Stimulated activated naive B cell treated with anti-CD40 and anti-IgM and Interleukin-4, amounts not matched to agents 10 μg/mL and 1 μg/mL and 100 μg/mL, for 72 hours (primary cell): ENCODE results near the gene AK4.

Experiments used
- ATAC-seq, 2 donors: fragments of 150-1000 bp; cut with Tn5 transposase; replicated peaks; 2 replicates each; pipeline ENCODE4 v1.10.0; 2021; ENCODE audit warnings: moderate library complexity in 1 of 2
- DNase-seq: peaks from one replicate; pipeline ENCODE4 v3.0.0; 2021
- H3K27ac Mint-ChIP-seq: one replicate; pipeline ENCODE4 v1.8.0; 2022; ENCODE audit warnings: mild to moderate bottlenecking, mixed read lengths
- H3K27me3 Mint-ChIP-seq, 2 donors: one replicate each; pipeline ENCODE4 v1.8.0; 2022; ENCODE audit warnings: mixed read lengths in 2 of 2
- H3K36me3 Mint-ChIP-seq, 2 donors: one replicate each; pipeline ENCODE4 v1.8.0; 2022; ENCODE audit warnings: mixed read lengths in 2 of 2, mild to moderate bottlenecking in 1 of 2
- H3K4me1 Mint-ChIP-seq, 2 donors: one replicate each; pipeline ENCODE4 v1.8.0; 2022; ENCODE audit warnings: mixed read lengths in 2 of 2, mild to moderate bottlenecking in 1 of 2
- H3K4me3 Mint-ChIP-seq, 2 donors: one replicate each; pipeline ENCODE4 v1.8.0; 2022; ENCODE audit warnings: mild to moderate bottlenecking in 2 of 2, mixed read lengths in 2 of 2, moderate library complexity in 1 of 2
- H3K9me3 Mint-ChIP-seq, 2 donors: one replicate each; pipeline ENCODE4 v1.8.0; 2022; ENCODE audit warnings: mixed read lengths in 2 of 2, mild to moderate bottlenecking in 1 of 2

Gene AK4

DNA sequence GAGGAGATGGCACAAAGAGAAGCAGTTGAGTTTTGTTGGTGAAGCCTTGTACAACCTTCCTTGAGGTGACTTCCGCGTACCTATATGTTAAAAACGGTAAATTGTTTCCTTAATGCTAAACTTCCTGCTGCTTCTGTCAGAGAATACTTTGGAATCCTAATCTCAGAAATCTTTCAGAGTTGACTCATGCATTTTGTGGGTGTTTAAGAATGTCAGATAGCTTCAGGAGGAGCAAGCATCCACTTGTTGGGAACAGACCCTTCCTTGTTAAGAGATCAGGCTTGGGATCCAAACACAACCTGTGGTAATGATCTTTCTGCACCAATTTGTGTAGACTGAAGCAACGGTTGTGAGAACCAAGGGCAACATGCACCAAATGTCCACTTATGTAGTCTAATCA is 29.5 kb downstream of the AK4 start:
- H3K27ac Mint-ChIP-seq: no peak overlapping the region
- H3K4me1 Mint-ChIP-seq: no peaks in the 10 kb centered on the region
- H3K36me3 Mint-ChIP-seq: no peaks in the 10 kb centered on the region
- no peak for ATAC-seq
- DNase-seq: no peak
- H3K27me3 Mint-ChIP-seq: no peaks in the 10 kb centered on the region
- H3K9me3 Mint-ChIP-seq: no peaks in the 10 kb centered on the region
- H3K4me3 Mint-ChIP-seq: no peak overlapping the region

DNA sequence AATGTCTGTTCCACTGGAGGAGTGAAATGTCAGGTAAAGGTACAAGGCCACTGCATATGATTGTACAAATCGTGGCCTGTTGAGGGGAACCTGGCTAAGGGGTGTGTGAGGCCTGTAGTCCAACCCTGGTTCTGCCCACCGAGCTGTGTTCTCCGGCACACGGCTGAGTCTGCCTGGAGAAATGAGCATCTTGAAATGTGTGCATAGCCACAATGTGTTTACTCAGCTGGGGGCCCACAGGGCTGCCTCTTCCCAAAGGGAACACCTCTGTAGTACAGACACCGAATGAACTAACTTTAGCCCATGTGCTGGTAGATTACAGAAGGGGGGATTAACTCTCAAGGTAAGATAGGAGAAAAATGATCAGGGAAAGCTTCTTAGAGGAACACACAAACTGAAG is 30.2 kb downstream of the AK4 start:
- no peaks in the 10 kb centered on the region for H3K27me3 Mint-ChIP-seq
- H3K9me3 Mint-ChIP-seq: no peaks in the 10 kb centered on the region
- no peaks in the 10 kb centered on the region for H3K36me3 Mint-ChIP-seq
- no peak overlapping the region for H3K27ac Mint-ChIP-seq
- H3K4me3 Mint-ChIP-seq: no peak overlapping the region
- DNase-seq (no peak), ATAC-seq (no peak)
- H3K4me1 Mint-ChIP-seq: no peaks in the 10 kb centered on the region

DNA sequence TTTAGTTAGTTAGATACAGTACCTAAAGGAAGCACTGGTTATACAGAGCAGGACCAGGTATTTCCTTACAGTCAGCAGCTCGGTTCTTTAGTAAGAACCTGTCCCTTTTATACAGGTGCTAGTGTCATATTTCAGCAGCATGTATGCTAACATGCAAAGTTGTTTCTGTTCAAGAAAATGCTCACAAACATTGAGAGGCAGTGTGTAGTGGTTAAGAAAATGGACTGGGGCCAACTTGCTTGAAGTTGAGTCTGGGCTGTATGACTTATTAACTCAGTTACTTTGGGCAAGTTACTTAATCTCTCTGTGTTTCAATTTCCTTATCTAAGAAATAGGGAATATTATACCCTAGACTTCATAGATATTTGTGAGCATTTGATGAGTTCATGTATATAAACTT is 31.1 kb downstream of the AK4 start:
- Mint-ChIP-seq H3K36me3 (no peaks in the 10 kb centered on the region), H3K9me3 (no peaks in the 10 kb centered on the region), H3K27me3 (no peaks in the 10 kb centered on the region), H3K27ac (no peak overlapping the region), H3K4me3 (no peak overlapping the region), H3K4me1 (no peaks in the 10 kb centered on the region)
- DNase-seq: no peak
- no peak for ATAC-seq

DNA sequence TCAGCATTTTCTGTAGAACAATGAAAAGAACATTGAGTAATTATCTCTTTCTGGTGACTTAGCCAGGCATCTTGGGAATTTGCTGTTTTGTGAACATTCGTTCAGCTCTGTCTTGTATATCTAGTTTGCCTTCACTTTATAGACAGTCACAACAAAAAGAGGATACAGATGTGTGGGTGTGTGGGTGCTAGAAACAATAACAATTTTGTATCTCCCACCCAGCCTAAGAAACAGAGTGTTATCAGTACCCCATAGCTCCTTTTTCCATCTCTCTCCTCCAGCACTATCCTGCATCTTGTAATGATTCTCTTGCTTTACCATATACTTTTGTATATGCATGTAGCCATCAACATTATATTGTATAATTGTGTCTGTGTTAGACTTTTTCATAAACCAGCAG is 33.0 kb downstream of the AK4 start:
- H3K27ac Mint-ChIP-seq: no peak overlapping the region
- no peaks in the 10 kb centered on the region for H3K9me3 Mint-ChIP-seq
- H3K4me3 Mint-ChIP-seq: no peak overlapping the region
- H3K4me1 Mint-ChIP-seq: no peaks in the 10 kb centered on the region
- ATAC-seq: no peak
- DNase-seq: no peak
- H3K36me3 Mint-ChIP-seq: no peaks in the 10 kb centered on the region
- no peaks in the 10 kb centered on the region for H3K27me3 Mint-ChIP-seq

DNA sequence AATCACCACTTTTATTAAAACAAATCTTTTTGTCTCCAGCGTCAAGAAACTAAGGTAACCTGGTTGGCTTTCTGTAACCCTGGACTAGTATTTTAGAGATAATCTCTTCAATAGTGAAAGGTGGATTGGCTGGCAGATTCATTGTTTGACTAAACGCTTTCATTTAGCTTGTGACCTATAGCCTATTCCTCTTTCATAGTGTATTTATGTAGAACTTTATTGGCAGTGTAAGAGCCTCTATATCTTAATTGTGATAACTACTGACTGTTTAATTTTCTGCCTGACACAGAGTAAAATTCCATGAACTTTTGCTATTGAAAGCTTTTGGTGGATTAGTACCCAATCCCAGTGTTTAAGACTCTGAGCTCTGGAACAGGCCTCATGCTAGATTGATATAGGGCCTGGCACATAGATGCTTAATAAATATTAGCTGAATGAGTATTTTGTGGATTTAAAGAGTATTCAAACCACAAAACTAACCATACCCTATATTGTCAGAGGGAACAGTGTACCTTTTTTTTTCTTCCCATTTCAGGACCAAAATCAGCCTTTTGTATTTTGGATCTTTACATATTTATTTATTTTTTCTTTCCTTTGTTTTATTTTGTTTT is 34.8 kb downstream of the AK4 start:
- Mint-ChIP-seq H3K4me3 (no peak overlapping the region), H3K9me3 (no peaks in the 10 kb centered on the region), H3K4me1 (no peaks in the 10 kb centered on the region), H3K36me3 (no peaks in the 10 kb centered on the region), H3K27ac (no peak overlapping the region), H3K27me3 (no peaks in the 10 kb centered on the region)
- DNase-seq (no peak), ATAC-seq (no peak)

DNA sequence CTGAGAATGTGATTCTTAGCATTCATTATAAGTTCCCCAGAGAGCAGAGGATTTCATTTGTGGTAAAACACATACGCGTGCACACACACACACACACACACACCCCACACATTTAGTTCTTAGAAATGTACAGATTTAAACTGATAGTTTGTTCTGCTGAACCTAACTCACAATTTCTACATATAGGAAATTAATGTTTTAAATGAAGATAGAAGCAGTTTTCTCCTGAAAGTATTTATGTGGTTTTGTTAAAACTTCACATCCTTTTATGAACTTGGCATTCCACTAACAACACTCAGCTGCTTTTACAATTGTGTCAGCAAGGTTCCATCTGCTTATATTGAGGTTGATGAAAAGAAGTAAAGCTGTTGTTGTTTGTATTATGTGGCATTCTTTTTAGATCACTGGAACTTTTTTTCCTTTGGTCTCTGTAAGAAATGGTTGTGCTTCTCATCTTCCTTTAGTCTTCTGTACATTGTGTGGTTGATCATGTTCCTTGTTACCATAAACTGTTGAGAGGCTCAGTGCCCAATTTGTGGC is 41.6 kb downstream of the AK4 start:
- H3K4me1 Mint-ChIP-seq: peaks cover 0 to 3% of the 10 kb centered on the region in 2 donors
- H3K4me3 Mint-ChIP-seq: no peak overlapping the region
- ATAC-seq (no peak), DNase-seq (no peak)
- H3K36me3 Mint-ChIP-seq: no peaks in the 10 kb centered on the region
- no peaks in the 10 kb centered on the region for H3K9me3 Mint-ChIP-seq
- H3K27ac Mint-ChIP-seq: no peak overlapping the region
- no peaks in the 10 kb centered on the region for H3K27me3 Mint-ChIP-seq

DNA sequence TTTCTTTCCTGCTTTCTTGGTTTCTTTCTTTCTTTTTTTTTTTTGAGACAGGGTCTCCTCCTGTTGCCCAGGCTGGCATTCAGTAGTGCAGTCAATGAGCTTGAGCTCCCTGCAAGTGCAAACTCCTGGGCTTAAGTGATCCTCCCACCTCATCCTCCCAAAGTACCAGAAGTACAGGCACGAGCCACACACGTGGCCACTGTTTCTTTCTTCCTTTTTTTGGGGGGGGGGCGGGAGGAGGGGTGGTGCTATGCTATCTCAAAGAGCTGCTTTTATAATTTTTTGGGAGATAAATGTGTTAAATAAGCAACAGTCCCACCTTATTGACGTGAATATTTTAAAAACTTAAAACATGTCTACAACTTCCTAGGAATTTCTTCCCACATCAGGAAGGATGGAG is 42.2 kb downstream of the AK4 start:
- ATAC-seq (no peak), DNase-seq (no peak)
- Mint-ChIP-seq H3K4me1 (peaks cover 0 to 3% of the 10 kb centered on the region in 2 donors), H3K27ac (no peak overlapping the region), H3K36me3 (no peaks in the 10 kb centered on the region), H3K27me3 (no peaks in the 10 kb centered on the region), H3K4me3 (no peak overlapping the region), H3K9me3 (no peaks in the 10 kb centered on the region)

DNA sequence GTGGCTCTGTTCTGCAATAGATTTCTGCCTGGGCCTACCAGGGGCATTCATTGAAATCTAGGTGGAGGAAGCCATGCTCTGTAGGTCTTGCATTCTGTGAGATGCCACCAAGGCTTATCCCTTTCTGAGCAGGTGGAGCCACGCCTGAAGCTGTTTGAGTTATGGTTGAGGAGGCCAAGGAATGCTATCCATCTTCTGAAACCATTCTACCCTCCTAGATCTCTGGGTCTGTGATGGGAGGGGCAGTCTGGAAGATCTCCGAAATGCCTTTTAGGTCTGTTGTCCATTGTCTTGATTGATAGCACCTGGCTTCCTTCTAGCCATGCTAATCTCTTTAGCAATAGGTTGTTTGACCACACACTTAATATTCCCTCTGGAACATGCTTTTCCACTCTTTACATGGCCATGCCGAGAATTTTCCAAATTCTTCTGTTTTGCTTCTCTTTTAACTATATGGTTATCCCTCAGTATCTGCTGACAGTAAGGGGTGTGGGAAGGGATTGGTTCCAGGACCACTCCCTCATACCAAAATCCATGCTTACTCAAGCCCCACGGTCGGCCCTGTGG is 45.2 kb downstream of the AK4 start:
- Mint-ChIP-seq H3K4me1 (peaks cover 0 to 3% of the 10 kb centered on the region in 2 donors), H3K27ac (no peak overlapping the region), H3K36me3 (no peaks in the 10 kb centered on the region), H3K27me3 (no peaks in the 10 kb centered on the region), H3K9me3 (no peaks in the 10 kb centered on the region), H3K4me3 (no peak overlapping the region)
- ATAC-seq (no peak), DNase-seq (no peak)

DNA sequence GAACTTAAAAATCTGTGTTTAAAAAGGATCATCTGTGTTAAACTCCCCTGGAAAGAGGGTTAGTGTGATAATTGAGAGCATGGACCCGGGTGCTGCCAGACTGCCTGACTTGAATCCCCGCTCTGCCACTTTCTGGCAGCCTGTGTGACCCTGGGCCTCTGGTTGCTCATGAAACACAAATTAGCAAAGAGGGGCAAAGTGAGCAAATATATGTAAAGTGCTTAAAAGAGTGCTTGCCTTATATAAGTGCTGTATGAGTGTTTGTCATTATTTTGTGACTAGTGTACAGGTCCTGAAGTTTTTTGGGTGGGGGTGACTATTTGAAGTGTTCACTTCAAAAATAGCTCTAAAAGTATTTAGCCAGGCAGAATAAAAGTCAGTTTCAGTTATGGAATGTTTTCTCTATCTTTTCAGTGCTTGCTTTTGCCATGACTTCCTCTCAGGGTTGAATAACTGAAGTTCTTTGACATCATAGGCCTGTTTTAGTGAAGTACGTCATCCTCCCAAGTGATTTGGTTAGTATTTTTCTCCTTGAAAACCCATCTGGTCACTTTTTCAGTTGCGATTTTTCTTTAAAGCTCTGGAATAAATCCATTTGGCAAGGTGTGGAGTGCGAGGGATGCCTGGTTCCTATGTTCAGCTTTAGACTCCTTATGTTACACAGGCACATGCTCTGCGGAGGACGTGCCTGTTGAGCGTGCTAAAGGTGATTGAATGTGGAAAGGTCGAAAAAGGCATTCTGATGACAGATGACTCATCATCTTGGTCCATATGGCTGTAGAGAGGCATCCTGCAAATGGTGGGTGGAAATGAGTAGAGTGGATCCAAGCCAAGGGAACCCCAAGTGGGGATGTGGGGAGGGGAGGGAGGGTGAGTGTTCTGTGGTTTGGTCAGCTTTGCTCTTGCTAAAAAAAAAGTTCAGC is 47.8 kb downstream of the AK4 start:
- no peak overlapping the region for H3K27ac Mint-ChIP-seq
- no peak overlapping the region for H3K4me3 Mint-ChIP-seq

DNA sequence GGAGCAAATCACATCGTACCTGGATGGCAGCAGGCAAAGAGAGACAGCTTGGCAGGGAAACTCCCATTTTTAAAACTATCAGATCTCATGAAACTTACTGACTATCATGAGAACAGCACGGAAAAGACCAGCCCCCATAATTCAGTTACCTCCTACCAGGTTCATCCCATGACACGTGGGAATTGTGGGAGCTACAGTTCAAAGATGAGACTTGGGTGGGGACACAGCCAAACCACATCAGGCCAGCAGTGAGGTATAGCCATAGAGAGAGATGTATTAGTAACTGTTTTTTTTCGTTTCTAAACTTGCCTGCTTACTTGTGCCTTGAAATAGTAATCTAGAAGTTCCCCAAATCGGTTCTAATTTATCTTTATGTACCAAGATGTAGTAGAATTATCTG is 48.9 kb downstream of the AK4 start:
- no peaks in the 10 kb centered on the region for H3K4me1 Mint-ChIP-seq
- H3K4me3 Mint-ChIP-seq: no peak overlapping the region
- no peaks in the 10 kb centered on the region for H3K9me3 Mint-ChIP-seq
- DNase-seq (no peak), ATAC-seq (no peak)
- peaks cover 7 to 9% of the 10 kb centered on the region in 2 donors for H3K27me3 Mint-ChIP-seq
- H3K36me3 Mint-ChIP-seq: no peaks in the 10 kb centered on the region
- no peak overlapping the region for H3K27ac Mint-ChIP-seq

More for the DNA sequence above, 47.8 kb downstream of the AK4 start:
- H3K27me3 Mint-ChIP-seq: no peaks in the 10 kb centered on the region
- no peaks in the 10 kb centered on the region for H3K4me1 Mint-ChIP-seq
- H3K36me3 Mint-ChIP-seq: no peaks in the 10 kb centered on the region
- no peaks in the 10 kb centered on the region for H3K9me3 Mint-ChIP-seq
- ATAC-seq (no peak), DNase-seq (no peak)

DNA sequence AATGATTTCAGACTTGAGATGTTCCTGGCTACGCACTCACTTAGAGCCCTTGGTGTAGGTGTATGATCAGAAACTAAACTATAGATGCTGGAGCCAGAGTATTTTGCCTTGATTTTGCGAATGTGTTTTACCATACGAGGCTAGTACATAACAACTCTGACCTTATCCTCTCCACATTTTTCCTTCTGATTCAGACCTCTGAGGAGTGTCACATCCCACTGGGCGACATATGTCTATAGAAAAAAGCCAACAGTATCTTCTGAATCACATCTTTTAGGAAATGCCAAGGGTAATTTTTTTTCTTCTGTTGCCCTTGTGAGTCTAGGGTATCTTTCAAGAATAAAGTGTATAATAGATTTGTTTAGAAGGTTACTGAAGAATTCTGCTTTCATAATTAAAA is 49.6 kb downstream of the AK4 start:
- Mint-ChIP-seq H3K27me3 (peaks cover 7 to 9% of the 10 kb centered on the region in 2 donors), H3K4me3 (no peak overlapping the region), H3K36me3 (no peaks in the 10 kb centered on the region), H3K4me1 (no peaks in the 10 kb centered on the region), H3K9me3 (no peaks in the 10 kb centered on the region), H3K27ac (no peak overlapping the region)
- no peak for DNase-seq
- ATAC-seq: no peak

DNA sequence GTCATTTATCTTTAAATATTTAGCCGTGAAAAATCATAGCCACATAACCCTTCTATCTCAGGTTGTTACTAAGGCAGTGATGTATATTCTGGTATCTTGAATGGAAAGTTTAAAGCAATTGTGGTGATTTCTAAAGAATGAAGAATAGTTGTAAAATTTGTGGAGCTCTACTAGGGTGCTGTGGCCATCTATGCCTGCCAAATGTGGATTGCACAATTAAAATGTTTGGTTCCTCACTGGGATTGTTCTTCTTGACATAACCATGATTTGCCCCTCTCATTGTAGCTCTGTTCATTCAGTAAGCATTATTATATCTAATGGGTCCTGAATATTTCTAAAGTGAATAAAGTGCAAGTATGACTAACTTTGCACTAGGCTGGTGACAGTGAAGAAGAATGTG is 50.1 kb downstream of the AK4 start:
- no peak for ATAC-seq
- no peak for DNase-seq
- Mint-ChIP-seq H3K27me3 (peaks cover 7 to 9% of the 10 kb centered on the region in 2 donors), H3K27ac (no peak overlapping the region), H3K4me1 (no peaks in the 10 kb centered on the region), H3K36me3 (no peaks in the 10 kb centered on the region), H3K4me3 (no peak overlapping the region), H3K9me3 (no peaks in the 10 kb centered on the region)

DNA sequence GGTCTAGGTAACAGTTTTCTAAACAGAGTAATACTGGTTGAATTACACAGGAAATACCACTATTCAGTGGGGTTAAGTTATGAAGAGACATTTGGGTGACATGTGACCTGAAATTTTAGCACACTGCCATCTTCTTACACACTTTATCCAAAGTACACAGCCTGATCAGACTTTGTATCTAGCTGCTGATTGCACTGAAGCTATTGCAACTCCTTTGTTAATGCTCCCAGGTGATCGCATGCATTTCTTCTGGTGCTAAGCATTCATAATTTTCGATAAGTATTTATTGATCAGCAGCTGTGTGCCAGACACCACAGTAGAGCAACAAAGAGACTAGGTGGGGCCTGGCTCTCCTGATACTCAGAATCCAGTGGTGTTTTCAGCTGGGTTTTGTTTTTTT is 52.4 kb downstream of the AK4 start:
- no peaks in the 10 kb centered on the region for H3K4me1 Mint-ChIP-seq
- H3K9me3 Mint-ChIP-seq: no peaks in the 10 kb centered on the region
- H3K27me3 Mint-ChIP-seq: peaks cover 7 to 9% of the 10 kb centered on the region in 2 donors
- DNase-seq (no peak), ATAC-seq (no peak)
- no peak overlapping the region for H3K4me3 Mint-ChIP-seq
- H3K36me3 Mint-ChIP-seq: no peaks in the 10 kb centered on the region
- H3K27ac Mint-ChIP-seq: no peak overlapping the region

DNA sequence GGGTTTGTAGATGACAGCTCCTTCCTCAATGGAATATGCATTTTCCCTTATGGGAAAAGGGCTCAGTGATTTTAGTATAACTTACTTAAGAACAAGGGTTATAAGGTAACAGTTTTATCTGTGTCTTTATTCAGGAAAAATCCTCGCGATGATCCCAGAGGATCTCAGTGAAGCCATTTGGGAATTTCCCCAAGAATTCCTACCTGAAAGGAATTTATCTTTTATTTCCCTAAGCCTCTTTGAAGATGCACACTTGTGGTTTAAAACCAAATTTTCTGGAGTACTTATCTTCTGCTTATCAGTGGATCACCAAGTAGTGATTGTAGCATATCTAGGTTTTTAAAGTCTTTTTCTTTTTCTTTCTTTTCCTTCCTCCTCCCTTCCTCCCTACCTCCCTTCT is 58.8 kb downstream of the AK4 start:
- Mint-ChIP-seq H3K4me3 (no peak overlapping the region), H3K36me3 (no peaks in the 10 kb centered on the region), H3K9me3 (no peaks in the 10 kb centered on the region), H3K27ac (no peak overlapping the region), H3K27me3 (peaks cover 0 to 5% of the 10 kb centered on the region in 2 donors), H3K4me1 (peaks cover 0 to 6% of the 10 kb centered on the region in 2 donors)
- ATAC-seq (no peak), DNase-seq (no peak)

DNA sequence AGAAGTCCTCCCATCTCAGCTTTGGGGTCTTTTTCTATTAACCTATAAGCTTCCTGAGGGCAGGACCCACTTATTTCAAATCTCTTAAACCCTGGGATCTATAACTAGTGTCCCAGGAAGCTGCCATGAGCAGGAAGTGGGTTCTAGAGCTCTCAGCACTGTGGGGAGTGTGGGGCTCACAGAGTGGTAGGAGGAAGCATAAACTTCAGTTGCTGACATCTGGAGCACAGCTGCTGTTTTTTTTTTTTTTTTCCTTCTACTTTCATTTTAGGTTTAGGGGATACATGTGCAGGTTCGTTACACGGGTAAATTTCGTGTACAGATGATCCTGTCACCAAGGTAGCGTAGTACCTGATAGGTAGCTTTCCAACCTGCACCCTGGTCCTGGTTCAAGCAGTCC is 59.3 kb downstream of the AK4 start:
- H3K4me1 Mint-ChIP-seq: peaks cover 0 to 6% of the 10 kb centered on the region in 2 donors
- DNase-seq (no peak), ATAC-seq (peak in 1 of 2 donors; percentile 22)
- no peak overlapping the region for H3K4me3 Mint-ChIP-seq
- no peaks in the 10 kb centered on the region for H3K9me3 Mint-ChIP-seq
- H3K27ac Mint-ChIP-seq: no peak overlapping the region
- H3K27me3 Mint-ChIP-seq: peaks cover 0 to 4% of the 10 kb centered on the region in 2 donors
- no peaks in the 10 kb centered on the region for H3K36me3 Mint-ChIP-seq
